Fibroblast of gingiva (primary cell): ENCODE measurements around the gene EHD1.

Experiments
- DNase-seq: peaks from one replicate; pipeline ENCODE4 v3.0.0-alpha.2; 2011; ENCODE audit warnings: low read depth

Gene EHD1

DNA sequence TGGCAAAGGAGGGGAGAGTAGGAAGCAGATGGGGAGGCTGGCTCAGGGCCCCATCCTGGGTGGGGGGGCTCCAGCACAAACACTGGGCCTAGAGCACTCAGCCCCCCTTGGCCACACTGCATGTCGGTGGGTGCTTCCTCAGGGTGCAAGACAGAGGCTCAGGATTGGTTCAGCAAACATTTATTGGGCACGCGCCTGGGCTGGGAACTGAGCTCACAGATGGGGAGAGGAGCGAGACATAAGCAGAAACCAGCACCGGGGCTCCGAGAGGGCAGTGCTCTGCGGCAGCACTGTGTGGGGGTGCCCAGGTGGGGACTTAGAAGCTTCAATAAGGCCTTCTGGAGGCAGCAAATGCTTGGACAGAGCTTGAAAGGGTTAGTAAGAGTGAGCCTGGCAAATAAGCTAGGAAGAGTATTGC lies 12.1 kb upstream of the EHD1 start:
- no peak for DNase-seq

GRCh38 chr11:64888729-64889511 lies 10.5 kb upstream of the EHD1 start:
- no peak for DNase-seq

GRCh38 chr11:64888406-64888728 lies 9.9 kb upstream of the EHD1 start:
- DNase-seq: no peak

DNA sequence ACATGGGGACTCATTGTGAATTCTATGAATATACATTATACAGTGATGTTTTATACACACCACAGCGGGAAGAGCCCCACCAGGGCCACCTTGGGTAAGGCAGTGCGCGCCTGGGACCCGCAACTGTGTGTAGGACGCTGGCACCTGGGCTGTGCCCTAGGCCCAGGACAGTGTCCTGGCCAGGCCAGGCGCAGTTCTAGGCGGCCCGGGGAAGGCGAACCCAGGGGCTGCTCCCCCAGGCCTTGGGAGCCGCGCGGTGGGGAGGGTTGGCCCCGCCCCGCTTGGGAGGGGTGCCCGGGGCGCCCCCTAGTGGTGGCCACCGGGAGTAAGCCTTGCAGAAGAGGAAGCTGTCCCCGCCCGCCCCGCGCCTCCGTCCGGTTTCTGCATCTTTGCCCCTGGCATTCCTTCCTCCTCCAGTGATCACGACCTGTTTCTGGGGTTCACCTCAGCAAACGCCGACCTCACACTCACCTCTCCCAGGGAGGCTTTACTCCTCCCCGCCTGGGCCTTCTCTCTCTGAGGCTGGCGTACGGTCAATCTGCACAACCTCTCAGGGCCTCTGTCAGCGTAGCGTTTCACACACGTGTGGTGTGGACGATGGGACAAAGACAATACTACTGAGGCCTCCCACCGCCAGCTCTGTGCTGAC lies 9.5 kb upstream of the EHD1 start:
- DNase-seq: peak; percentile 25

GRCh38 chr11:64887234-64887756 lies 8.9 kb upstream of the EHD1 start:
- DNase-seq: no peak

DNA sequence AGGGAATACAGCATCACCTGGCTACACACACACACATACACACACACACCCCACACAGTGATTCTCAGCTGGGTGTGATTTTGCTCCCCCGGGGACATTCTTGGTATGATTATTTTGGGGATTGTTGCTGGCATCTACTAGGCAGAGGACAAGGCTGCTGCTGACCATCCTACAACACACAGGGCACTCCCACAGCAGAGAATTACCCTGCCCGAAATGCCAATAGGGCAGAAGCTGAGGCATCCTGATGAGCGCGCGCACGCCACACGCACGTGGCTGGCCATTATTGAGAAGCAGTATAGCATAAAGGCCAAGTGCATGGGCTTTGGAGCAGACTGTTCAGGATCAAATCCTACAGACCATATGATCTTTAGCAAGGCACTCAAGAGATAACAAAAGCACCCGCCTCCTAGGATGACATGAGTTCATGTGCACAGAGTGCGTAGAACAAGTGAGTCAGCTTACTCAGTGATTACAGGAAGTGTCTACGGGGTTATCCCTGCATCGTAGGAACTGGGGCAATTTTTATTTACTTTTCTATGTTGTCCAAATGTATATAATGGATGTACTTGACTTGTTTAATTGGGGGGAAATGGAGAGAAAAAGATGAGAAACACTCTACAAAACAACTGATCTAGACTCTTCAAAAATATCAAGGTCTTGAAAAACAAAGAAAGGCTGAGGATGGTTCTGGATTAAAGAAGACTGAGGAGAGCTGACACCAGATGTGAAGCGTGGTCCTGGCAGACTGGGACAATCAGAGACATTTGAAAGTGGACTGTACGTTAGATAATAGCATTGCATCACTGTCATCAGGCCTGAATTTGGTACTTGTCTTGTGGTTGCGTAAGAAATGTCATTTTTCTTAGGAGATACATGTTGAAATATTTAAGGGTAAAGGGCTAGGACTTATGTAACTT lies 7.2 kb upstream of the EHD1 start:
- DNase-seq: peak; percentile 84

GRCh38 chr11:64884019-64884418 lies 5.6 kb upstream of the EHD1 start:
- DNase-seq: no peak

GRCh38 chr11:64883575-64883974 lies 5.2 kb upstream of the EHD1 start:
- no peak for DNase-seq

GRCh38 chr11:64882243-64882642 lies 3.8 kb upstream of the EHD1 start:
- DNase-seq: no peak

DNA sequence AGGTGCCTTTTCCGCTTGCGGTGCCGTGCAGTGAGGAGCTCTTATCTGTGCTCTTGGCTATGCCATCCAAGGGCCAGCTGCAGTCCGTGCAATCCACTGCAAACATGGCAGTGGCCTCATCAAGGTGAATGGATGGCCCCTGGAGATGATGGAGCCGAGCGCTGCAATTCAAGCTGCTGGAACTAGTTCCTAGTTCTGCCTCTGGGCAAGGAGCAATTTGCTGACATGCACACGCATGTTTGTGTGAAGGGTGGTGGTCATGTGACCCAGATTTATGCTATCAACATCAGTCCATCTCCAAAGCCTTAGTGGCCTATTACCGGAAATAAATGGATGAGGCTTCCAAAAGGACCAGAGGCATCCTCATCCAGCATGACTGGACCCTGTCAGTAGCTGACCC lies 3.1 kb upstream of the EHD1 start:
- DNase-seq: no peak

DNA sequence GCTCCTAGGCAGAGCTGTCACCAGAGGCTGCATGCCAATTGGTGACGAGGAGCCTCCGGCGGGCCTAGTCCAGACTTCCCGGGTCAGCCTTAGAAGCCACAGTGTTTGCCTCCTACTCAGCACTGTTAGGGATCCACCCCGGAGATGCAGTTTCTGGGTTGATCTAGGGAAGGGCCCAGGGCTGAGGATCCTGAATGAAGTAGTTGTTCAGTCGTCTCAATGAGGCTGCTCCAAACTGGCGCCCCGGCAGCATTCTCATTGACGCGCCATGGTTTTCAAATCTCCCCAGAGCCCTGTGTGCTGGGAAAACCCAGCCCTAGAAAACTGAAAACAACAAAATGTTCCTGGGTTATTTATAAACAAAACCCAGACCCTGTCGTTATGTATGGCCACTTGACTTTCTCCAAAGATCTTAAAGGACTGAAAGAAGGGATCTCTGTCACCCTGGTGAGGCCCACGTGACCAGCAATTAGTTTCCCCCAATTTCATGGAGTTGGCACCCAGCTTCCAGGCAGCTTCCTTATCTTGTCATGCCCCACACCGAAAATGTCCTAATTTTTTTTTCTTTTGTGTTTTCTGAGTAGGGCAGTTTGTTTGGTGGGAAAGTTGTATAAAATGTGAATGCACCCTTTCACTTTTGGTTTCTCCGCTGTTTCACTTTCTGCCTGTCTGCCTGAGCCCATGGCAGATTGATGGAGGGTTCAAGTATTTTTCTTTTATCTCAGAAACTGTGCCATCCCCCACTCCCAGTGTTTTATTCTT lies 2.0 kb upstream of the EHD1 start:
- DNase-seq: no peak

- no peak for DNase-seq
Measured at GRCh38 chr11:64879244-64879900, 951 bp upstream of the EHD1 start.

DNA sequence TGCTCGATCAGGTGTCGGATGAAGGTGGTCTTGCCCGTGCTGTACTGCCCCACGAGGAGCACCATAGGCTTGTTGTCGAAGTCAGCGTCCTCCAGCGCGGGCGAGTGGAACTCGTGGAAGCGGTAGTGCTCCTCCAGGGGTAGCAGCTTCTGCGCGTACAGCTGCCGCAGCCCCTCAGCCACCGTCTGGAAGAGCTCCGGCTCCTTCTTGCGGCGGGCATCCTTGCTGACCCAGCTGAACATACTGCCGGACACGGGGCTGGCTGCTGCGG lies 263 bp downstream of the EHD1 start:
- no peak for DNase-seq

DNA sequence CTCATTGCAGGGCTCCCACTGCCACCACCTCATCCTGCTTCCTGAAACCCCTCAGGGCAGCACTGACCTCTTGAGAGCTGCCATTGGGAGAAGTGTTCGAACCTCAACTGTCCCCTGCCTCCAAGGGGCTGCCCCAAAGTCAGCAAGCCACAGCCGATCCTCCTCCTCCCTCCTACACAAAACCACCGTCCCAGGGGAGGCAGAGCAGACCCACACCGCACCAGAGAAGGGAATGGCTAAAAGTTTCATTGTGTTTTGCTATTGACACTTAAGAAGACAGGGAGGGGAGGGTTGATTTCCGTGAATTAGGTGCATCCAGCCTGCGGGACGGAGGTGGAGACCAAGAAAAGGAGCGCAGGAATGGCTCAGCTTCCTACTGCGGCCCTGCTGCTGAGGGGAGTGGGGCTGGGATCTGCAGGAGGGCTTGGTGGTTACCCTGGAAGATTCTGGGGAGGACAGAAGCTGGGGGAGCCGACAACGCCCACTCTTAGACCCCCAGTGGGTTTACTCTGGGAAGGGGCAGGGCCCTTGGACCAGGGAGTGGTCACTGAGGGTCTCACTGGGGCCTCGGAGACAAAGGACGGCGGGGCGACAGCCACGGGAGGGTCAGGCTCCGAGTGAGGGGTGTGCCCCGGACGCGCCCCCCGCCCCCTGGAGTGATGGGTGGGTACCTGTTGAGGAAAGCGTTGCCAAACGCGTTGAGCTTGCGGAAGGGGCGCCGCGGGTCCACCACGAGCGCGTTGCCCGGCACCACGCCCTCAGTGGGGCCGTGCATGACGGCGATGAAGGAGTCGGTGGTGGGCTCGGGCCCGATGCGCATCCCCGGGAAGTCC lies 815 bp downstream of the EHD1 start:
- no peak for DNase-seq

GRCh38 chr11:64876835-64877341 lies 1.5 kb downstream of the EHD1 start:
- DNase-seq: peak; percentile 72

DNA sequence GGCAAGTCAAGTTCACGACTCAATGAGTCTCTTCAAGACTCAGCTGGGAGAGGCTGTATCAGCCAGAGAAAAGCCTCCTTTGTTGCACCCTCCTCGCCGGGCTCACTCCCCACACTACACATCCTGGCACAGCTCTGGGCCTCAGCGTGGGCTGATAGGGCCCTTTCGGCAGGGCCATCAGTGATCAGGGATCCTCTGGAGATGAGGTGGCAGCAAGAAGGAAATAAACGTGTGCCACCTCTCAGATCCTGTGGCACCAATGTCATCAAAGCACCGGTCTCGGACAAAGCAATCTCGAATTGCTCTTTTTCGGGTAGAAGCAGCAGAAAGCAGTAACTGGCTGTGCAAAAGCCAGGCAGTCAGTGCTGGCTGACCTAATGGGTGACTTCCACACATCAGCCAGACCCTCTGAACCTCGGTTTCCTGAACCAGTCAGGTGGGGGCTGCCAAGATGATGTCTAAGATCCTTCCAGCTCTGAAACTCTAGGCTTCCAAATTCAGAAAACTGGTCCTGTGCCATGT lies 2.1 kb downstream of the EHD1 start:
- no peak for DNase-seq

DNA sequence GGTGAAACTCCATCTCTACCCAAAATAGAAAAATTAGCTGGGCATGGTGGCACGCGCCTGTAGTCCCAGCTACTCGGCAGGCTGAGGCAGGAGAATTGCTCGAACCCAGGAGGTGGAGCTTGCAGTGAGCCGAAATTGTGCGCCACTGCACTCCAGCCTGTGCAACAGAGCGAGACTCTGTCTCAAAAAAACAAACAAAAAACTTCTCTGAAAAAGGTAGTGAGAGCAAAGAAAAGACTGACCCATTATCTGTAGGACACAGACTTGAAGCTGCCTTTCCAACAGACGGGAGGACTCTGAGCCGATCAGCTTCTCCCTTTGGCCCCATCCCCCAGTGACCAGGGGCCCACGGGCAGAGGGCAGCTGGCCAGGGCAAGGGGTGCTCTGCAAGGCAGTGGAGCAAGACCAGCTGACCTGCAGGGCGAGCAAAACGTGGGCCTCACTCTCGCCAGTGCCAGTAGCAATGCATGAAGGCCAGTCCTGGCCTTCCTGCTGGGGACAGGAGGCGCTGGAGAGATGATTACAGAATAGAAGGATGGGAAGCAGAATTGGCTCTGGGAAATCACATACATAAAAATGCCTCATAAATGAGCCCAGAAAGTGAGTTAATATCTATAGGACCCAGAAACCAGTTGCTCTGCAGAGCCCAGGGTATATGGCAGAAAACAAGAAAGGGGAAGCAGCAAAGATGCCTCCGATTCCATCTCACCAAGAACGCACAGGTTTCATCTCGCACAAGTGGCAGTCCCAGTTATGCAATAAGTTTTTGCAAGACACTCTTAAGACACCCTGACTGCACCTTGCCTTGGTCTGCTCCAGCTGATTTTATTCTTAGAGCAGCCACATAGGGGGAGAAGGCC lies 2.8 kb downstream of the EHD1 start:
- no peak for DNase-seq

- no peak for DNase-seq
Measured at GRCh38 chr11:64874308-64875240, 3.8 kb downstream of the EHD1 start.
